Measurements from ENCODE around the gene TRIM17.

GRCh38 chr1:228445490-228445842 lies 28.8 kb upstream of the TRIM17 start:
- TF ChIP-seq CTCF (IDR thresholded peaks at IDR 0.05) (no peak), POLR2A (IDR thresholded peaks at IDR 0.05) (no peak), EP300 (IDR thresholded peaks at IDR 0.05) (no peak)
